Right atrium auricular region (tissue), 2 donors: ENCODE measurements around the gene TMEM107. TPM values are rescaled to one million over a fixed set of nuclear protein-coding genes. Genes with fewer than 3 reads are reported as not detected.

ENCODE experiments used
- DNase-seq: peaks from one replicate; pipeline ENCODE4 v3.0.0-alpha.2; 2019; ENCODE audit warnings: low spot score
- H3K27ac ChIP-seq, 2 donors: fragments of 200-600 bp; sonication (generic); 1 replicate in 1 of 2; 2 replicates in 1 of 2; pipeline ENCODE4 v1.5.1; 2016 to 2019
- H3K27me3 ChIP-seq, 2 donors: fragments of 200-600 bp; sonication (generic); one replicate each; pipeline versions ENCODE4 v1.5.1 to v1.6.0; 2017 to 2019
- H3K36me3 ChIP-seq: fragments of 200-600 bp; sonication (generic); one replicate; pipeline ENCODE4 v1.5.1; 2016
- H3K4me1 ChIP-seq, 2 donors: fragments of 200-600 bp; sonication (generic); one replicate each; pipeline versions ENCODE4 v1.5.1 to v1.6.0; 2017 to 2019
- H3K4me3 ChIP-seq, 2 donors: fragments of 200-600 bp; sonication (generic); 1 replicate in 1 of 2; 2 replicates in 1 of 2; pipeline ENCODE4 v1.5.1; 2017 to 2019; ENCODE audit warnings: mild to moderate bottlenecking in 1 of 2, moderate library complexity in 1 of 2
- H3K9me3 ChIP-seq, 2 donors: fragments of 200-600 bp; sonication (generic); one replicate each; pipeline ENCODE4 v1.5.1; 2019
- CTCF ChIP-seq, 2 donors: fragments of 200-600 bp; sonication (generic); IDR thresholded peaks; one replicate each; pipeline ENCODE4 v1.5.1; 2019; ENCODE audit warnings: antibody characterized with exemption in 2 of 2
- total RNA-seq, 2 donors: library from RNA; depleted of rRNA; stranded (reverse); fragments of >200 nt; gene quantifications; one replicate each; pipeline ENCODE4 v1.1.0, GENCODE V29; 2016

TMEM107 gene
- total RNA-seq, 2 donors from 2014 or later: 7.3 to 11.0 TPM

- Histone ChIP-seq H3K36me3 (peaks cover 52% of the 10 kb centered on the region), H3K27me3 (no peaks in the 10 kb centered on the region)
Measured at GRCh38 chr17:8152112-8152775, 23.9 kb downstream of the TMEM107 start, which contains the start of gene PER1. TSS of gene PER1 (minus strand) at chr17:8152404. CDS start at chr17:8150706, 1,698 bp downstream.

DNA sequence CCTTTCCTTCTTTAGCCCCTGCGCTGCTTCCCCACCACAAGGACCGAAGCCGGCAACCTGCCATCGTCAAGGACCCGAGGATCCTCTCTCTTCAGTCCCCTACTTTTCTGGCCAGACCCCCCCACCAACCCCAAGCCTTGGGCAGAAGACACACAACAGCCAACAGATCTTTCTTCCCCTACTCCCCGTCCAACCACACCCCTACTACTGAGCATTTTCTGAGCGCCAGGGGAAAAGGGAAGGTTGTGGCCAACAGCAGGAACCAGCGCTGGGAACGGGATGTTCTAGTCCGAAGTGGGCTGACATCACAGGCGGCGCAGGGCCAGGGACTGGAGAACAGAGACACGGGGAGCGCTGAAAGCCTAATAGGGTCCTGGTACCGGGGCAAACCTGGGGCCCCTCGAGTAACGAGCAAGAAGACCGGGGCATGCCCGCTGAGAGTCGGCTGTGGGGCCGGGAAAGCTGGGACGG, 24.5 kb downstream of the TMEM107 start:
- Histone ChIP-seq H3K4me1 (peaks cover 0 to 56% of the 10 kb centered on the region in 2 donors), H3K27me3 (no peaks in the 10 kb centered on the region), H3K27ac (peak overlapping the region; percentile 100), H3K9me3 (no peaks in the 10 kb centered on the region), H3K36me3 (peaks cover 58% of the 10 kb centered on the region), H3K4me3 (peak overlapping the region; percentile 83 to 92)
- DNase-seq: peak; percentile 96
- TF ChIP-seq CTCF (IDR thresholded peaks at IDR 0.05): no peak

More at GRCh38 chr17:8152112-8152775, 23.9 kb downstream of the TMEM107 start, which contains the start of gene PER1:
- peak; percentile 99 for DNase-seq
- TF ChIP-seq CTCF (IDR thresholded peaks at IDR 0.05): no peak
- Histone ChIP-seq H3K9me3 (no peaks in the 10 kb centered on the region), H3K4me1 (peaks cover 0 to 55% of the 10 kb centered on the region in 2 donors), H3K4me3 (peak within 1 kb of the TSS; percentile 83 to 92), H3K27ac (peak within 1 kb of the TSS; percentile 100)

- Histone ChIP-seq H3K9me3 (no peaks in the 10 kb centered on the region), H3K27ac (peak overlapping the region; percentile 100), H3K27me3 (no peaks in the 10 kb centered on the region), H3K4me1 (peaks cover 0 to 61% of the 10 kb centered on the region in 2 donors), H3K36me3 (peaks cover 63% of the 10 kb centered on the region), H3K4me3 (peak overlapping the region; percentile 83 to 92)
- peak in 1 of 2 donors; percentile 13 for TF ChIP-seq CTCF (IDR thresholded peaks at IDR 0.05)
- DNase-seq: peak; percentile 93
Measured at GRCh38 chr17:8151120-8151640, 25.0 kb downstream of the TMEM107 start.

DNA sequence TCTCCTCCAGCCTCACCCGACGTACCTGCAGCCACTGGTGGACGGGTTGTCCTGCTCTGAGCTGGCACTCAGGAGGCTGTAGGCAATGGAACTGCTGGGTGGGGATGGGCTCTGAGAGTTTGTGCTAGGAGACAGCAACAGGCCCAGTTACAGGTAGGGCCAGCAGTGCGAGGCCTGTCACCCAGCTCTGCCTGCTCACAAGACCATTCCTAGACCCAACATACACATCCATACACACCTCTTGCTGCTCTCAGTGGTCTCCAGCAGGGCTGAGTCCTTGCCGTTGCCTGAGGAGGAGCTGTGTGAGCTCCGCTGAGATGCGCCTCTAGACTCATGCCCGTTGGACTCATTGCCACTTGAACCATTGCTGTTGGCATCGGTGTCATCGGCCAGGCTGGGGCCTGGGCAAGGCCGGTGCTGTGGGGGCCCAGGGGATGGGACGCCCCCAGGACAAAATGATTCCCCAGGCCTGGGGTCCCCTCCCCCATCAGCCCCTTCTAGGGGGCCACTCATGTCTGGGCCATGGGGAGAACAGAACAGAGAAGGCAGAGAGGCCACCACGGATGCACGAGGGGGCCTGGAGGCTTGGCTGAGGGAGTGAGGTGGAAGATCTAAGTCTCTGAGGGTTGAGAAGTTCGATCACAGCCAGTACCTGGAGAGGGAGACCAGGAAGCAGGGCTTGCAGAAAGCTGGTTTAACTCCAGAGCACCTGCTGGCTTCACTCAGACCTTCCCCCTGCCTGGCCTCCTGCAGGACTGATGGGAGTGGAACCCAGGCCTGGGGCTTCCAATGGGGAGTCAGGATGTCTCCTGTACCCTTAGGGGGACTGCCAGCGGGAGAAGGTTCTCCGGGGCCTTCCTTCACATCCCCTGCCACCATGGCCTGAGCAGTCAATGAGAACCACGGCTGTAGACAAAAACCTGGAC, 25.7 kb downstream of the TMEM107 start:
- DNase-seq: no peak
- no peak for TF ChIP-seq CTCF (IDR thresholded peaks at IDR 0.05)
- Histone ChIP-seq H3K36me3 (peaks cover 70% of the 10 kb centered on the region), H3K27ac (peak overlapping the region; percentile 100), H3K4me3 (peak overlapping the region; percentile 83 to 92), H3K27me3 (no peaks in the 10 kb centered on the region), H3K9me3 (no peaks in the 10 kb centered on the region), H3K4me1 (peaks cover 0 to 67% of the 10 kb centered on the region in 2 donors)

- no peaks in the 10 kb centered on the region for H3K27me3 ChIP-seq
- H3K4me1 ChIP-seq: peaks cover 0 to 67% of the 10 kb centered on the region in 2 donors
- peak overlapping the region; percentile 100 for H3K27ac ChIP-seq
- no peaks in the 10 kb centered on the region for H3K9me3 ChIP-seq
- DNase-seq: no peak
- peaks cover 79% of the 10 kb centered on the region for H3K36me3 ChIP-seq
- no peak for TF ChIP-seq CTCF (IDR thresholded peaks at IDR 0.05)
- peak overlapping the region in 1 of 2 donors; percentile 83 for H3K4me3 ChIP-seq
Measured at GRCh38 chr17:8149419-8150193, 26.6 kb downstream of the TMEM107 start.
